Mesothelial cell of epicardium (in vitro differentiated cells): Measurements from ENCODE around the gene CD44. TPM values are rescaled to one million over a fixed set of nuclear protein-coding genes. Genes with fewer than 3 reads are reported as not detected.

Experiments
- DNase-seq, 2 experiments: peaks; one replicate each; pipeline ENCODE4 v3.0.0; 2021; ENCODE audit warnings: low spot score in 2 of 2; ENCODE audit not compliant: unreplicated experiment in 2 of 2
- H3K27ac Mint-ChIP-seq: 2 replicates; pipeline ENCODE4 v1.8.0; 2021; ENCODE audit warnings: mixed read lengths
- H3K27me3 Mint-ChIP-seq: 2 replicates; pipeline ENCODE4 v1.8.0; 2021; ENCODE audit warnings: low read depth, mixed read lengths
- H3K36me3 Mint-ChIP-seq: 2 replicates; pipeline ENCODE4 v1.8.0; 2021; ENCODE audit warnings: mixed read lengths
- H3K4me1 Mint-ChIP-seq: 2 replicates; pipeline ENCODE4 v1.8.0; 2021; ENCODE audit warnings: mixed read lengths
- H3K4me3 Mint-ChIP-seq: 2 replicates; pipeline ENCODE4 v1.8.0; 2021; ENCODE audit warnings: mild to moderate bottlenecking, moderate library complexity, mixed read lengths
- H3K9me3 Mint-ChIP-seq: 2 replicates; pipeline ENCODE4 v1.8.0; 2021; ENCODE audit warnings: mixed read lengths
- total RNA-seq: library from RNA; stranded (reverse); gene quantifications from 3 replicates; pipeline ENCODE4 v1.2.1, GENCODE V29; 2021
- TF ChIP-seq, protein P1 (sequence below): fragments of 200-600 bp; sonication (generic); IDR thresholded peaks from one replicate; pipeline ENCODE4 v1.5.0; 2021; ENCODE audit warnings: antibody characterized with exemption; ENCODE audit not compliant: unreplicated experiment

CD44 gene
- total RNA-seq, 1 donor from 2014 or later: 1.9 TPM

DNA sequence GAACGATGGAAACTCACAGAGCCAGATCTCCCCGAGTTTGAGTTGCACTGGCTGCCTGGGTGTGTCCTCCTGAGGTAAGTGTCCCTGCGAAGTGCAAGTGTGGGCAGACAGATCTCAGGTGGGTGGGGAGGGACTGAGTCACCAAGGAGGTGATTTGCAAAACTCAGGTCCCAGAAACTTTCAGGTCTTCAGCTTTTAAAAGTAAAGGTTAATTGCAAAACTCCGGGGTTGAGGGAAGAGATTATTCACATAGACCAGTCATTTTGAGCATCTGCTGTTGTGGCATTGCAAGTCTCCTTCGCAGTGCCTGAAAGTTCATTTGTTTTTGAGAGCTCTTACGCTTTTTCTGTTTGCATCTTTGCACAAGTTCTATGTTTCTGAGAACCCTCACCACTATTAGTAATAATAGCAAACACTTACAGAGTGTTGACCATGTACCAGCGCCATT lies 7.1 kb downstream of the CD44 start:
- Mint-ChIP-seq H3K27me3 (peaks cover 52% of the 10 kb centered on the region), H3K4me3 (no peak overlapping the region), H3K36me3 (no peaks in the 10 kb centered on the region), H3K4me1 (no peaks in the 10 kb centered on the region), H3K27ac (no peak overlapping the region), H3K9me3 (no peaks in the 10 kb centered on the region)
- no peak for DNase-seq
- TF ChIP-seq, protein P1, sequence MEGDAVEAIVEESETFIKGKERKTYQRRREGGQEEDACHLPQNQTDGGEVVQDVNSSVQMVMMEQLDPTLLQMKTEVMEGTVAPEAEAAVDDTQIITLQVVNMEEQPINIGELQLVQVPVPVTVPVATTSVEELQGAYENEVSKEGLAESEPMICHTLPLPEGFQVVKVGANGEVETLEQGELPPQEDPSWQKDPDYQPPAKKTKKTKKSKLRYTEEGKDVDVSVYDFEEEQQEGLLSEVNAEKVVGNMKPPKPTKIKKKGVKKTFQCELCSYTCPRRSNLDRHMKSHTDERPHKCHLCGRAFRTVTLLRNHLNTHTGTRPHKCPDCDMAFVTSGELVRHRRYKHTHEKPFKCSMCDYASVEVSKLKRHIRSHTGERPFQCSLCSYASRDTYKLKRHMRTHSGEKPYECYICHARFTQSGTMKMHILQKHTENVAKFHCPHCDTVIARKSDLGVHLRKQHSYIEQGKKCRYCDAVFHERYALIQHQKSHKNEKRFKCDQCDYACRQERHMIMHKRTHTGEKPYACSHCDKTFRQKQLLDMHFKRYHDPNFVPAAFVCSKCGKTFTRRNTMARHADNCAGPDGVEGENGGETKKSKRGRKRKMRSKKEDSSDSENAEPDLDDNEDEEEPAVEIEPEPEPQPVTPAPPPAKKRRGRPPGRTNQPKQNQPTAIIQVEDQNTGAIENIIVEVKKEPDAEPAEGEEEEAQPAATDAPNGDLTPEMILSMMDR: no peak

DNA sequence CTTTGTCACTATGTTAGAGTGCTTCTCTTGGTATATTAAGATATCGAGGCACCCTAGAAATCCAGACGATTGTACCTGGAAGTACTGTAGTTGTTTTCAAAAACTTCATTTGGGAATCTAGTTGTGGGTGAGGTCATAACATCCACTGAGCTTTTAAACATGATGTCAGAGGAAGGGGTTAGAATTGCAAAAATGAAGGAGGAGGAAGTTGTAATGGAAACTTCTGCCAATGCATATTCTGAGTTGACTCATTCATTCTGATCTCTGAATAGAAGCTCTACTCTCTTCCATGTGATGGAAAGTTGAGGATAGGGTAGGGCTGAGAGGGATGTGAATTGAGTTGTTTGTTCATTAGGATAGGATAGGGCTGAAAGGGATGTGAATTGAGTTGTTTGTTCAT lies 7.7 kb downstream of the CD44 start:
- Mint-ChIP-seq H3K4me3 (no peak overlapping the region), H3K4me1 (no peaks in the 10 kb centered on the region), H3K27ac (no peak overlapping the region), H3K9me3 (no peaks in the 10 kb centered on the region), H3K36me3 (no peaks in the 10 kb centered on the region), H3K27me3 (peaks cover 46% of the 10 kb centered on the region)
- TF ChIP-seq, protein P1: no peak
- DNase-seq: no peak

DNA sequence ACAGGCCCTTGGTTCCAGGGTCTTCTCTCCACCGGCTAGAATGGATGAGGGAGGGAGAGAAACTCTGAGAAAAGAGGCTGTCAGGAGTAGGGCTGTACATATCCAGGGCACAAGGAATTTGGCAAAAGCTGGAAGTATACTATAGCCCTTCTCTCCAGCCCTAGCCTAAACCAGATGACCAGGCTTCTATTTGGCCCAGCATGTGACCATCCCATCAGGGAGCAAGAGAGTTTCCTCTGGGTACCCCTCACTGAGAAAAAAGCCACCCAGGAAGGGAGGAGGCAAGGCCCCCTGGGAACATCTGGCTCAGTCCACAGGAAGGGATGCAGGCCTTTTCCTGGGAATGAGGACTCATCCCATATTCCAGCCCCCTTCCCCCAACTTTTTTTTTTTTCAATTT lies 8.3 kb downstream of the CD44 start:
- no peaks in the 10 kb centered on the region for H3K9me3 Mint-ChIP-seq
- TF ChIP-seq, protein P1: no peak
- no peaks in the 10 kb centered on the region for H3K36me3 Mint-ChIP-seq
- DNase-seq: no peak
- H3K4me1 Mint-ChIP-seq: no peaks in the 10 kb centered on the region
- peaks cover 43% of the 10 kb centered on the region for H3K27me3 Mint-ChIP-seq
- no peak overlapping the region for H3K27ac Mint-ChIP-seq
- H3K4me3 Mint-ChIP-seq: no peak overlapping the region

DNA sequence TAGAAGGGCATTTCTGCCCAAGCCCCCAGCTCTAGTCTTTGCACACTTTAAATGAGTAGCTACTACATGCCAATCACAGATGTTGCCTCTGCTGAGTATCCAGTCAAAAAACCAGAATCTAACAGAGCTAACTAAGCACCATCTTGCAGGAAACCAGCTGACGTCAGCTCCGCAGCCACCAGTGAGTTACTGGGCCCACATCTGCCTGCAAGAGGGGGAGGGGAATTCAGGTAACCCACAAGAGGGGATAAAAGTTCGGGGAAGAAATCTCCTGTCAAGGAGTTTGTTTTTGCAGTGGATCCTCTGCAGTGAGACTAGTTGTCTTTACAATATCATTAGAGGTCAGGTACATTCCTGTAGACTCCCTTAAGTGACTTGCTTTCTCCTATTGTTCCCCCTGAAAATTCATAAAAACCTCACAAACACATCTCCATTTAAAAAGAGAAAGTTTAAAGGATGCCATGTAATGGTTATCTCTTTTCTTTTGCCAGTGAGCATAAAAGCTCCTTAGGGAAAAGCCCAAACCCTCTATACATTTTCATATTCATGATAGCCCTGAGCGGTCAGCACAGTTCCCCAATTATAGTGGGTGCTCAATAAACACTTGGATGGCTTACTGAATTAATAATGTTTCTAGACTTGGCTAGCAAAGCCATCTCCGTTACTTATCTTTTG lies 9.3 kb downstream of the CD44 start:
- TF ChIP-seq, protein P1: no peak
- no peak for DNase-seq
- H3K27me3 Mint-ChIP-seq: peaks cover 35% of the 10 kb centered on the region
- no peaks in the 10 kb centered on the region for H3K36me3 Mint-ChIP-seq
- H3K4me1 Mint-ChIP-seq: no peaks in the 10 kb centered on the region
- H3K27ac Mint-ChIP-seq: no peak overlapping the region
- no peaks in the 10 kb centered on the region for H3K9me3 Mint-ChIP-seq
- no peak overlapping the region for H3K4me3 Mint-ChIP-seq

DNA sequence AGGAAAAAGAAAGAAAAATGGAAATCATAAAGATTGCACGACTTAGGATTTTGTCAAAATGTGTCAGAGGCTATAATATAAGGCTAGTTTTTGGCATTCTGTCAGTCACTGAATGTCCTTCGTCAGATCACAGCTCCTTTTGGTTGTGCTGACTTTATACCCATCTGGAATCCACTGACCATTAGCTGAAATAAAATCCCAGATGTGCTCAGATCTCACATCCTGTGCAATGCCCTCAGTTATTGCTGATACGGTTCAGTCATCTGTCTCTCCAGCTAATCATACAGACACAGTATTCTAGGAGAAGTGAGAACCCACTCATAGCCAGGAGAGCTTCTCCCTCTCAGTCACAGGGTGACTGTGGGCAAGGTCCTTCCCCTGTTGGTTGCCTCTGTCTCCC lies 11.5 kb downstream of the CD44 start:
- Mint-ChIP-seq H3K4me1 (no peaks in the 10 kb centered on the region), H3K9me3 (no peaks in the 10 kb centered on the region), H3K4me3 (no peak overlapping the region), H3K27me3 (peaks cover 17% of the 10 kb centered on the region), H3K27ac (no peak overlapping the region), H3K36me3 (no peaks in the 10 kb centered on the region)
- no peak for DNase-seq
- TF ChIP-seq, protein P1: no peak
